SK-N-SH treated with all-trans-retinoic acid at 6 μM for 48 hours (cell line): Measurements from ENCODE around the gene SEMA3E.

Source experiments
- ATAC-seq: fragments of 200-7000 bp; cut with Tn5 transposase; 3 replicates; pipeline ENCODE4 v1.9.1; 2020; ENCODE audit warnings: mild to moderate bottlenecking, moderate library complexity
- ARNTL ChIP-seq: fragments of 450-650 bp; formaldehyde crosslinking; IDR thresholded peaks from 2 replicates; pipeline ENCODE4 v1.5.0; 2020; ENCODE audit warnings: low read depth, mild to moderate bottlenecking, moderate library complexity, borderline replicate concordance
- BACH2 ChIP-seq: fragments of 250-450 bp; sonication (Bioruptor Pico); IDR thresholded peaks from 2 replicates; pipeline ENCODE4 v1.9.0; 2021; ENCODE audit warnings: mild to moderate bottlenecking, borderline replicate concordance
- CREB5 ChIP-seq: fragments of 250-450 bp; sonication (Bioruptor Pico); IDR thresholded peaks from 2 replicates; pipeline ENCODE4 v1.5.1; 2020; ENCODE audit warnings: low read depth, mild to moderate bottlenecking, moderate library complexity
- CSDC2 ChIP-seq: fragments of 250-450 bp; sonication (Bioruptor Pico); IDR thresholded peaks from 2 replicates; pipeline ENCODE4 v1.5.0; 2020; ENCODE audit warnings: mild to moderate bottlenecking, moderate library complexity
- CSRNP3 ChIP-seq: fragments of 250-450 bp; sonication (Bioruptor Pico); IDR thresholded peaks from 2 replicates; pipeline ENCODE4 v1.5.1; 2021; ENCODE audit warnings: mild to moderate bottlenecking, moderate library complexity
- ESRRG ChIP-seq: fragments of 250-450 bp; sonication (Bioruptor Pico); IDR thresholded peaks from 2 replicates; pipeline ENCODE4 v1.6.1; 2021; ENCODE audit warnings: mild to moderate bottlenecking
- GLIS3 ChIP-seq: fragments of 250-450 bp; sonication (Bioruptor Pico); IDR thresholded peaks from 2 replicates; pipeline ENCODE4 v1.5.0; 2020; ENCODE audit warnings: mild to moderate bottlenecking, moderate library complexity
- ISL1 ChIP-seq: fragments of 250-450 bp; sonication (Bioruptor Pico); IDR thresholded peaks from 2 replicates; pipeline ENCODE4 v2.1.2; 2022; ENCODE audit warnings: mild to moderate bottlenecking, moderate library complexity
- OSR1 ChIP-seq: fragments of 250-450 bp; sonication (Bioruptor Pico); IDR thresholded peaks from 2 replicates; pipeline ENCODE4 v1.8.0; 2022; ENCODE audit warnings: moderate library complexity, mild to moderate bottlenecking, inconsistent platforms
- PATZ1 ChIP-seq: fragments of 250-450 bp; sonication (Bioruptor Pico); IDR thresholded peaks from 2 replicates; pipeline ENCODE4 v1.8.0; 2020; ENCODE audit warnings: mild to moderate bottlenecking, moderate library complexity, borderline replicate concordance
- POU6F1 ChIP-seq: fragments of 250-450 bp; sonication (Bioruptor Pico); IDR thresholded peaks from 2 replicates; pipeline ENCODE4 v1.8.0; 2021; ENCODE audit warnings: low read depth, mild to moderate bottlenecking, moderate library complexity, borderline replicate concordance
- RARB ChIP-seq: fragments of 250-450 bp; sonication (Bioruptor Pico); IDR thresholded peaks from 2 replicates; pipeline ENCODE4 v1.8.0; 2021; ENCODE audit warnings: mild to moderate bottlenecking, moderate library complexity
- SNAI2 ChIP-seq: fragments of 250-450 bp; sonication (Bioruptor Pico); IDR thresholded peaks from 2 replicates; pipeline ENCODE4 v1.5.0; 2020; ENCODE audit warnings: mild to moderate bottlenecking, moderate library complexity
- TCF4 ChIP-seq: fragments of 250-450 bp; sonication (Bioruptor Pico); IDR thresholded peaks from 2 replicates; pipeline ENCODE4 v1.8.0; 2021; ENCODE audit warnings: mild to moderate bottlenecking, moderate library complexity, borderline replicate concordance
- TOX ChIP-seq: fragments of 250-450 bp; sonication (Bioruptor Pico); IDR thresholded peaks from 2 replicates; pipeline ENCODE4 v1.8.0; 2021; ENCODE audit warnings: mild to moderate bottlenecking, moderate library complexity, borderline replicate concordance
- TSHZ2 ChIP-seq: fragments of 250-450 bp; sonication (Bioruptor Pico); IDR thresholded peaks from 2 replicates; pipeline ENCODE4 v1.5.0; 2020; ENCODE audit warnings: mild to moderate bottlenecking, moderate library complexity
- ZC3H10 ChIP-seq: fragments of 250-450 bp; sonication (Bioruptor Pico); IDR thresholded peaks from 2 replicates; pipeline ENCODE4 v1.5.1; 2021; ENCODE audit warnings: mild to moderate bottlenecking, moderate library complexity
- ZFP3 ChIP-seq: fragments of 250-450 bp; sonication (Bioruptor Pico); IDR thresholded peaks from 2 replicates; pipeline ENCODE4 v1.5.0; 2020; ENCODE audit warnings: mild to moderate bottlenecking, moderate library complexity
- ZFP30 ChIP-seq: fragments of 450-650 bp; formaldehyde crosslinking; IDR thresholded peaks from 2 replicates; pipeline ENCODE4 v1.5.0; 2022; ENCODE audit warnings: mild to moderate bottlenecking, moderate library complexity
- ZNF565 ChIP-seq: fragments of 450-650 bp; formaldehyde crosslinking; conservative IDR thresholded peaks from 2 replicates; pipeline ENCODE4 v1.5.0; 2020; ENCODE audit warnings: low read depth, mild to moderate bottlenecking, moderate library complexity
- ZNF70 ChIP-seq: fragments of 450-650 bp; formaldehyde crosslinking; IDR thresholded peaks from 2 replicates; pipeline ENCODE4 v1.5.0; 2020; ENCODE audit warnings: mild to moderate bottlenecking, moderate library complexity
- ZNF8 ChIP-seq: fragments of 450-650 bp; formaldehyde crosslinking; IDR thresholded peaks from 2 replicates; pipeline ENCODE4 v1.5.0; 2020; ENCODE audit warnings: mild to moderate bottlenecking, moderate library complexity

Gene SEMA3E

GRCh38 chr7:83614112-83614511 is 34.8 kb downstream of the SEMA3E start:
- no peak for ATAC-seq
- no peak for TF ChIP-seq OSR1 (CRISPR knock-in tag)
- no peak for TF ChIP-seq TCF4
- no peak for TF ChIP-seq CSDC2 (CRISPR knock-in tag)
- no peak for TF ChIP-seq ZNF70 (CRISPR knock-in tag)
- TF ChIP-seq ZFP3 (CRISPR knock-in tag), result no peak
- no peak for TF ChIP-seq ISL1
- TF ChIP-seq ESRRG (CRISPR knock-in tag), result no peak
- TF ChIP-seq TOX (CRISPR knock-in tag), result no peak
- TF ChIP-seq POU6F1, result no peak
- TF ChIP-seq PATZ1, result no peak
- TF ChIP-seq BACH2 (CRISPR knock-in tag), result no peak
- TF ChIP-seq GLIS3 (CRISPR knock-in tag), result no peak
- no peak for TF ChIP-seq RARB
- TF ChIP-seq CREB5 (CRISPR knock-in tag), result no peak
- TF ChIP-seq ZFP30 (CRISPR knock-in tag), result no peak
- TF ChIP-seq CSRNP3, result no peak
- TF ChIP-seq TSHZ2 (CRISPR knock-in tag), result no peak
- TF ChIP-seq ZNF565 (CRISPR knock-in tag), result no peak

- ATAC-seq, result peak; percentile 59; the same call in 2 of the 3 replicates
- TF ChIP-seq POU6F1 (no peak), ZNF8 (no peak), ZC3H10 (no peak), ARNTL (CRISPR knock-in tag) (no peak), OSR1 (CRISPR knock-in tag) (no peak), SNAI2 (CRISPR knock-in tag) (no peak), TSHZ2 (CRISPR knock-in tag) (no peak), RARB (no peak), CSDC2 (CRISPR knock-in tag) (no peak), PATZ1 (no peak), ZFP3 (CRISPR knock-in tag) (no peak)
These were observed 35.7 kb downstream of the SEMA3E start for GRCh38 chr7:83613232-83613631.
